H1 (cell line): ENCODE results near the gene CD300LG. TPM values are rescaled to one million over a fixed set of nuclear protein-coding genes. Genes with fewer than 3 reads are reported as not detected.

ENCODE experiments used
- CTCF ChIA-PET: fragments of 300-600 bp; sonication (Branson Sonifier 250); formaldehyde crosslinking; loops from one replicate; lab custom pipeline; 2021; ENCODE audit not compliant: partially characterized antibody; lab: Charles Lee
- POLR2A ChIA-PET: fragments of 300-600 bp; sonication (Branson Sonifier 250); formaldehyde crosslinking; loops from one replicate; lab custom pipeline; 2021; ENCODE audit warnings: inconsistent platforms; ENCODE audit not compliant: partially characterized antibody; lab: Charles Lee
- DNase-seq, 2 experiments: peaks; one replicate each; pipeline versions ENCODE4 v3.0.0 to v3.0.0-alpha.2; 2010 to 2022; ENCODE audit warnings: low spot score in 2 of 2, low read depth in 1 of 2, mixed read lengths in 1 of 2
- FAIRE-seq: peaks from 2 replicates; lab custom pipeline; 2011; peaks lifted over from hg19 to GRCh38; lab: Jason Lieb, UNC
- H2AFZ ChIP-seq: 2 replicates; pipeline ENCODE4 v1.8.1; 2012; ENCODE audit warnings: low read length, inconsistent platforms
- H2AK5ac ChIP-seq: 2 replicates; pipeline ENCODE4 v1.6.1; 2013; ENCODE audit warnings: low read depth, low read length
- H2BK120ac ChIP-seq: replicated peaks from 2 replicates; pipeline ENCODE3; 2013; ENCODE audit warnings: low read depth, low read length, inconsistent platforms
- H2BK12ac ChIP-seq: 2 replicates; pipeline ENCODE4 v1.6.1; 2013; ENCODE audit warnings: low read depth, low read length
- H2BK15ac ChIP-seq: 2 replicates; pipeline ENCODE4 v1.6.1; 2013; ENCODE audit warnings: low read length
- H2BK20ac ChIP-seq: 2 replicates; pipeline ENCODE4 v1.6.1; 2013; ENCODE audit warnings: low read length
- H2BK5ac ChIP-seq: 2 replicates; pipeline ENCODE4 v1.6.1; 2013; ENCODE audit warnings: low read depth, low read length
- H3K14ac ChIP-seq: 2 replicates; pipeline ENCODE4 v1.6.1; 2013; ENCODE audit warnings: inconsistent platforms; ENCODE audit not compliant: insufficient read length
- H3K18ac ChIP-seq: 2 replicates; pipeline ENCODE4 v1.6.1; 2013; ENCODE audit warnings: low read length; ENCODE audit errors: extremely low read depth
- H3K23ac ChIP-seq: 2 replicates; pipeline ENCODE4 v1.6.1; 2013; ENCODE audit warnings: inconsistent platforms; ENCODE audit not compliant: insufficient read length
- H3K23me2 ChIP-seq: 2 replicates; pipeline ENCODE4 v1.6.1; 2013; ENCODE audit warnings: low read depth, low read length
- H3K27ac ChIP-seq: 2 replicates; pipeline ENCODE4 v1.6.1; 2011; ENCODE audit warnings: low read depth, low read length, inconsistent platforms
- H3K27me3 ChIP-seq, 4 experiments: replicated peaks in 1 of 4; 1 replicate in 1 of 4; 2 replicates in 3 of 4; pipeline versions ENCODE4 v1.6.1 to v1.8.1; 2011 to 2013; ENCODE audit warnings: low read length in 3 of 4, mild to moderate bottlenecking in 3 of 4, inconsistent platforms in 2 of 4, mixed read lengths in 2 of 4, moderate library complexity in 1 of 4; ENCODE audit not compliant: control insufficient read depth in 3 of 4, insufficient read depth in 3 of 4; ENCODE audit errors: extremely low read depth in 1 of 4
- H3K36me3 ChIP-seq, 4 experiments: 2 replicates each; pipeline versions ENCODE4 v1.6.1 to v1.8.1; 2011 to 2013; ENCODE audit warnings: mild to moderate bottlenecking in 4 of 4, low read length in 3 of 4, moderate library complexity in 2 of 4, control low read depth in 1 of 4, inconsistent platforms in 1 of 4; ENCODE audit not compliant: insufficient read depth in 4 of 4, control insufficient read depth in 2 of 4
- H3K4ac ChIP-seq: replicated peaks from 2 replicates; pipeline ENCODE3; 2013; ENCODE audit warnings: low read length, low read depth, mixed read lengths, inconsistent platforms; ENCODE audit not compliant: insufficient read length
- H3K4me1 ChIP-seq, 4 experiments: replicated peaks in 1 of 4; 1 replicate in 1 of 4; 2 replicates in 3 of 4; pipeline versions ENCODE4 v1.6.1 to v1.8.1; 2011 to 2013; ENCODE audit warnings: low read length in 3 of 4, inconsistent platforms in 2 of 4, mixed read lengths in 1 of 4; ENCODE audit not compliant: insufficient read depth in 4 of 4, control insufficient read depth in 3 of 4
- H3K4me2 ChIP-seq, 2 experiments: 2 replicates each; pipeline versions ENCODE4 v1.6.1 to v1.8.1; 2011 to 2013; ENCODE audit warnings: low read depth in 2 of 2, low read length in 2 of 2, control low read depth in 1 of 2, inconsistent platforms in 1 of 2, mild to moderate bottlenecking in 1 of 2; ENCODE audit not compliant: insufficient read depth in 1 of 2
- H3K4me3 ChIP-seq, 4 experiments: fragments of 200-600, 300-600 bp in 1 of 4; sonication (generic), shearing (Covaris generic), sonication (Bioruptor Twin) in 1 of 4; 2 replicates each; pipeline versions ENCODE4 v1.5.1 to v1.8.1; 2011 to 2016; ENCODE audit warnings: low read length in 4 of 4, low read depth in 3 of 4, control low read depth in 2 of 4, inconsistent platforms in 2 of 4, mild to moderate bottlenecking in 2 of 4, mixed read lengths in 1 of 4, moderate library complexity in 1 of 4; ENCODE audit not compliant: insufficient read depth in 2 of 4; ENCODE audit errors: extremely low read depth in 1 of 4
- H3K56ac ChIP-seq: replicated peaks from 2 replicates; pipeline ENCODE3; 2013; ENCODE audit warnings: low read depth, mild to moderate bottlenecking, mixed read lengths, low read length, inconsistent platforms; ENCODE audit not compliant: insufficient read length
- H3K79me1 ChIP-seq: 2 replicates; pipeline ENCODE4 v1.6.1; 2013; ENCODE audit warnings: low read depth, low read length, control low read depth
- H3K79me2 ChIP-seq, 2 experiments: 2 replicates each; pipeline versions ENCODE4 v1.6.1 to v1.8.1; 2012 to 2013; ENCODE audit warnings: low read length in 2 of 2, mild to moderate bottlenecking in 2 of 2, inconsistent platforms in 1 of 2; ENCODE audit not compliant: insufficient read depth in 2 of 2, control insufficient read depth in 1 of 2
- H3K9ac ChIP-seq, 4 experiments: replicated peaks in 1 of 4; 1 replicate in 1 of 4; 2 replicates in 3 of 4; pipeline versions ENCODE4 v1.6.1 to v1.8.1; 2011 to 2013; ENCODE audit warnings: low read depth in 3 of 4, low read length in 3 of 4, control low read depth in 2 of 4, mild to moderate bottlenecking in 2 of 4, moderate library complexity in 2 of 4, inconsistent platforms in 1 of 4; ENCODE audit errors: extremely low read depth in 1 of 4
- H3K9me3 ChIP-seq, 2 experiments: 2 replicates each; pipeline versions ENCODE4 v1.6.1 to v1.8.1; 2012 to 2013; ENCODE audit warnings: mild to moderate bottlenecking in 2 of 2, moderate library complexity in 2 of 2, control low read depth in 1 of 2, inconsistent platforms in 1 of 2, low read depth in 1 of 2, low read length in 1 of 2, mixed read lengths in 1 of 2; ENCODE audit not compliant: insufficient read depth in 2 of 2
- H4K20me1 ChIP-seq, 2 experiments: replicated peaks in 1 of 2; 2 replicates each; pipeline versions ENCODE3 to v1.8.1; 2011 to 2013; ENCODE audit warnings: inconsistent platforms in 2 of 2, low read length in 2 of 2, mild to moderate bottlenecking in 1 of 2; ENCODE audit not compliant: insufficient read depth in 2 of 2, control insufficient read depth in 1 of 2
- H4K5ac ChIP-seq: 2 replicates; pipeline ENCODE4 v1.6.1; 2013; ENCODE audit warnings: low read length, low read depth, mixed read lengths, inconsistent platforms; ENCODE audit not compliant: insufficient read length
- H4K8ac ChIP-seq: 2 replicates; pipeline ENCODE4 v1.8.0; 2013; ENCODE audit warnings: mild to moderate bottlenecking, moderate library complexity, low read length, inconsistent platforms; ENCODE audit not compliant: insufficient read depth; ENCODE audit errors: extremely low read depth
- H4K91ac ChIP-seq: replicated peaks from 2 replicates; pipeline ENCODE3; 2013; ENCODE audit warnings: low read length, mixed read lengths, inconsistent platforms; ENCODE audit not compliant: insufficient read length
- EZH2 ChIP-seq: fragments of 200-600 bp; sonication (generic); IDR thresholded peaks from 2 replicates; pipeline ENCODE4 v1.7.1; 2012; ENCODE audit warnings: low read depth, mild to moderate bottlenecking, moderate library complexity, low read length, inconsistent platforms; ENCODE audit not compliant: severe bottlenecking
- GTF2F1 ChIP-seq: IDR thresholded peaks from 2 replicates; pipeline ENCODE4 v1.6.1; 2012; ENCODE audit warnings: low read depth, low read length, improper control_type of control experiment, borderline replicate concordance
- POLR2A ChIP-seq, 2 experiments: IDR thresholded peaks; 1 replicate in 1 of 2; 2 replicates in 1 of 2; pipeline ENCODE4 v1.6.1; 2011; ENCODE audit warnings: low read depth in 2 of 2, low read length in 2 of 2, mild to moderate bottlenecking in 2 of 2; ENCODE audit errors: control extremely low read depth in 1 of 2
- SUZ12 ChIP-seq: fragments of 200-600 bp; sonication (generic); IDR thresholded peaks from 2 replicates; pipeline ENCODE4 v1.6.1; 2012; ENCODE audit warnings: mild to moderate bottlenecking, inconsistent platforms, low read length, moderate library complexity, mixed read lengths
- WGBS, 2 experiments: shearing (Covaris generic) in 1 of 2; methylation state at CpG; one replicate each; pipeline versions ENCODE4 v1.1.6 to v1.1.7; 2013 to 2015; ENCODE audit warnings: low lambda C conversion rate in 2 of 2, mixed read lengths in 2 of 2, inconsistent platforms in 1 of 2, low coverage in 1 of 2, missing lambda C conversion rate in 1 of 2; ENCODE audit not compliant: insufficient replicate concordance in 2 of 2, insufficient coverage in 1 of 2, insufficient read length in 1 of 2; ENCODE audit errors: extremely low coverage in 1 of 2, missing lambda C conversion rate in 1 of 2; 5-methylcytosine and 5-hydroxymethylcytosine counted together
- polyA plus RNA-seq, 7 experiments: library from polyadenylated mRNA; depleted of rRNA in 3 of 7; stranded (reverse) in 5 of 7; unstranded in 2 of 7; fragments of >200 nt in 5 of 7; fragments of 200-250 nt in 2 of 7; gene quantifications; 1 replicate in 5 of 7; 2 replicates in 1 of 7; 4 replicates in 1 of 7; pipeline versions ENCODE4 v1.2.1 to v1.2.3, GENCODE V29; 2011 to 2013; ENCODE audit warnings: missing spikeins in 2 of 7, mixed read lengths in 2 of 7
- total RNA-seq: library from RNA; stranded (reverse); fragmentation: NEBNext Ultra II Directional; extraction: Animal tissue kit (Norgen Biotek cat#: 25700); gene quantifications from 2 replicates; pipeline ENCODE4 v1.2.1, GENCODE V29; 2021

Gene CD300LG
- total and polyA plus RNA-seq, 2 of the 8 experiments (the other 6 are each of a cell fraction or from before 2014, with no cell fraction given) = 0.06 TPM; not detected in 1

DNA sequence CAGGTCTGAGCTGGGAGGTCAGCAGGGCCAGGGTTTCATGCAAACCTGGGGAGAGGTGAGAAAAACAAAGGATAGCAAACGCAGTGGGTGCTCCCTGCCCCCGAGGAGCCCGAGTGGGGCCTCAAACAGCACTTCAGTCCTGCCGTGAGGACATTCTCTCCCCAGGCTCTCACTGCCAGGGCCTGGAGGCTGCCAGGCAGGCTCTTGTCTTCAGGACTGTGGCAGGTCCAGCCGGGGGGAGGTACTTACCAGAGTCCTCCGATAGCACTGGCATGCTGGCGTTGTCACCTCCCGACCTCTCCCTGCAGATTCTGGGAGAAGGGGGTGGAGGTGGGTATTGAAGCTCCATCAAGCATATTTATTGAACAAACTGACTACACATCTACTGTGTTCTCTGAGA lies 15.3 kb upstream of the CD300LG start:
- Histone ChIP-seq H2BK15ac (no peak overlapping the region), H3K14ac (no peak overlapping the region), H2BK5ac (no peak overlapping the region), H3K79me2 (no peaks in the 10 kb centered on the region), H2BK120ac (no peak overlapping the region), H3K23me2 (peaks cover 10% of the 10 kb centered on the region; the same call in 1 of the 2 replicates), H3K79me1 (no peaks in the 10 kb centered on the region), H3K27ac (no peak overlapping the region), H3K56ac (no peak overlapping the region), H4K91ac (no peak overlapping the region), H3K9me3 (peaks cover 0 to 4% of the 10 kb centered on the region in 2 experiments; a peak in 2 of 4 replicates), H3K4me3 (no peak overlapping the region), H4K5ac (no peak overlapping the region), H3K36me3 (peaks cover 0 to 4% (median 0%) of the 10 kb centered on the region in 4 experiments; a peak in 1 of 8 replicates), H3K18ac (no peak overlapping the region), H3K27me3 (peaks cover 0 to 15% (median 13%) of the 10 kb centered on the region in 4 experiments; a peak in 6 of 7 replicates), H3K4me2 (peak overlapping the region; percentile 80 to 95; a peak in 1 of 4 replicates), H2AFZ (no peak overlapping the region), H2AK5ac (no peak overlapping the region), H2BK20ac (no peak overlapping the region), H3K23ac (no peak overlapping the region), H3K9ac (no peak overlapping the region), H4K8ac (no peak overlapping the region), H2BK12ac (no peak overlapping the region), H4K20me1 (peaks cover 0 to 2% of the 10 kb centered on the region in 2 experiments), H3K4ac (no peak overlapping the region), H3K4me1 (peaks cover 0 to 11% (median 6%) of the 10 kb centered on the region in 4 experiments; a peak in 5 of 7 replicates)
- FAIRE-seq (no peak), DNase-seq (no peak)
- ChIA-PET POLR2A (interaction anchor here (1.4 kb wide), 1 partner anchor 28 kb away, joined by 5 read pairs; no protein-coding TSS in a partner anchor), CTCF (interaction anchor here (0.6 to 2.2 kb wide), 4 partner anchors 11 to 815 kb away, joined by 3 to 10 read pairs (median 4); partner anchors contain the start of gene CD300LG)
- no peak for TF ChIP-seq EZH2
- no peak for TF ChIP-seq SUZ12
- TF ChIP-seq GTF2F1 = no peak
- TF ChIP-seq POLR2A (IDR thresholded peaks at IDR 0.05; ENCODE audit: control extremely low read depth in 1 of 2, low read depth in 2 of 2, low read length in 2 of 2) = no peak
- WGBS, 2 experiments = 92% methylated on average over 6 of the region's 8 CpGs; no CpG with 5 or more reads in 1 of the 2 experiments
